Fibroblast of peridontal ligament (primary cell): ENCODE data around the gene DPP7.
"Not testable (repeated sequence)": the region's sequence is repeated elsewhere in the genome, so short reads cannot be mapped to it uniquely, and the experiment has no call there.

Source experiments
- DNase-seq: peaks from one replicate; pipeline ENCODE4 v3.0.0-alpha.2; 2010; ENCODE audit errors: extremely low read depth

DPP7 gene

DNA sequence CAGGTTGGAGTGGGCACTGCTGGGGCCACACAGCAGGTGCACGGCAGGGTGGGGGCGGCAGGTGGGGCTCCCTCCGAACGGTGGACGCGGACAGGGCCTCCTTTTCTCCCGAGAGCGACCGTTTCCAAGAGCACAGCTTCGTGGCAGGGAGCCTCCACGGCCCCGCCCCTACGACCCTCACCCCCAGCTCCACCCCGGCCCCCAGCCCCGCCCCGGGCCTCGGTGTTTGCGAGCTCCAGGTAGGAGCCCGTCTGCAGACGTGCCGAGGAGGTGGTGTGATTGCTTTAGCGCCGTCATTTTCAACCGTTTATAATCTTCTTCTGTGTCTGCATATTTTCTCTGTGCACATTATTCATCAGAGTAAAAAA is 33.2 kb upstream of the DPP7 start:
- no peak for DNase-seq

DNA sequence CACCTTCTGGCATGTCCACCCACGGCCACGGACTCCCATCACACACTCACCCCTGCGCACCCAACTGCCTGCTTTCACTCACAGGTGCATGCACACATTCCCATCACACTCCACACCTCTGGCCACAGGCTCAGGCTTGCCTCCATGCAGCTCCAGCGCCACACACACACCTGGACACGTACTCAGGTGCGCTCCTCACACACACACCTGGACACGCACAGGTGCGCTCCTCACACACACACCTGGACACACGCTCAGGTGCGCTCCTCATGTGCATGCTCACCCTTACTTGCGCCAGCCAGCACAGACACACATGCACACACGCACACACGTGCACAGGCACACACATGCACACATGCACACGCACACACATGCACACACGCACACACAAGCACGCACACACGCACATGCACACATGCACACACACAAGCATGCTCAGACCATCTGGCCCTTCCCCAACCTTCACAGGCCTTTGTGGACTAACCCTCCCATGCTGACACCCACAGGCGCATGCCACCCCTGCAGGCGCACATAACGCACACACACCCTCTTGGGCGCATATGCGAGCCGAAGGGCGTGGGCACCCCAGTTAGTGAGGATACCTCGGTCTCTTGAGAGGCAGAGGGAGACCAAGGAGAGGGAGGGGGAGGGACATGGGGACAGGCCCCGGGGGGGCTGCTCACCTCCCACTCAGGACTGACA is 32.7 kb upstream of the DPP7 start:
- DNase-seq, result no peak

DNA sequence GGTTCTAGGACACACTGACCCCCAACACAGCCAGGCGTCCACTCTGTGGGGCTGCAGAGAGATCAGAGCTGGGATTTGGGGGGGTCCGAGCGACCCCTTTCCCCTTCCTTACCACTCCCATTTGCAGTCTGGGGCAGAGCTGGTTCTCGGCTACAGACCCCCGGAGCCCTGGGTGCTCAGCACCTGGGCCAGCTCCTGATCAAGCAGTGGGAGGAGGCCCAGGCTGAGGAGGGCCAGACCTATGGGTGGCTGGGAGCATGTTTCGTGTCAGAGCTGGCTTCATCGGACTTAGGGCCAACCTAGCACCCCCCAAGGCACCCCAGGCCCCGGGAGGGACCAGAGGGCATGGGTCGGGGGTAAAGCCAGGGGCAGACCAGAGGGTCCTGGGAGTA is 32.0 kb upstream of the DPP7 start:
- DNase-seq, result no peak

DNA sequence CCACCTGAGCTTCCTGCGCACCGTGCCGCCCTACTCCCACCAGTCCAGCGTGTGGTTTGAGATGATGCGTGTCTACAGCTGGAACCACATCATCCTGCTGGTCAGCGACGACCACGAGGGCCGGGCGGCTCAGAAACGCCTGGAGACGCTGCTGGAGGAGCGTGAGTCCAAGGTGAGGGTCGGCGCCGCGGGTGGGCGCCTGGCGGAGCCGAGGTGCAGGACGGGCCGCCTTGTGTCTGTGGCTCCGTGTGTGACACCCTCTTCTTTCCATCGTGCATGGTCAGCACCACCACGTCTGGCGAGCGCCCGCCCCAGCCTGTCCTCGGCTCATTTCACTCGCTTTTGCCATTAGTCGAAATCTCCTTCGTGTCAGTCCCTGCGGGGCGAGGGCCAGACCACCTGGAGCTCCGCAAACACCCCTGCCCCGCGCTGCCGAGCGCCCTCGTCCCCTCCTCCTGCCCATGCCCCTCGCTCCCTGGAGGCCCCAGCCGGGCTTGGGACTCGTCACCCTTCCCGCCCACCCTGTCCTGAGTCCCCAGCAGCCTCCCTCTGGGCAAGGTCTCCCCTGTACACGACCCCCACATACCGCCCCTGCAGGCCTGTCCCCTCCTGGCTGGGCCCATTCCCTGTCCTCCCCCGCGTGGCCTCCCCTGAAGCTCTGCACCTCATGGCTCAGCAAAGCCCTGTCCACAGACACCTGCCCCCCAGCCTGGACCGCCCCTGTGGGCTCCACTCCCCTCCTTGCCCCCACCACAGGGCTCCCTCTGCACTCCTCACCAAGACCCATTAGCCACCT is 31.4 kb upstream of the DPP7 start:
- DNase-seq, result no peak

DNA sequence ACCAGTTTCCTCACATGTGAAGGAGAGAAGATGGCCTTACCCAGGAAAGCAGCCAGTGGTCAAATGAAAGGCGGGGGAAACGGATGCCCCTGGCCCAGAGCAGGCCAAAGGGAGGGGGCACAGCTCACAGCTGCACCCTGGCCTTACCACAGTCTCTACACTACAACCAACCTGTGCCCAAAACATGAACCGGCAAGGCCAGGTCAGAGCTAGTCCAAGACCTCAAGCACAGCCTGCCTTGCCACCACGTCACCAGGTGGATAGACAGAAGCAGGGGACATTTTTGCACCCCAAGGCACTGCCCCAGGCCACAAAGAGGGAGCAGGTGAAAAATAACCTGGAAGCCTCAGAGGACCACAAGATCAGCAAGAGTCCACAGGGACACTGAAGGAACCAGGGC is 28.9 kb upstream of the DPP7 start:
- no peak for DNase-seq

DNA sequence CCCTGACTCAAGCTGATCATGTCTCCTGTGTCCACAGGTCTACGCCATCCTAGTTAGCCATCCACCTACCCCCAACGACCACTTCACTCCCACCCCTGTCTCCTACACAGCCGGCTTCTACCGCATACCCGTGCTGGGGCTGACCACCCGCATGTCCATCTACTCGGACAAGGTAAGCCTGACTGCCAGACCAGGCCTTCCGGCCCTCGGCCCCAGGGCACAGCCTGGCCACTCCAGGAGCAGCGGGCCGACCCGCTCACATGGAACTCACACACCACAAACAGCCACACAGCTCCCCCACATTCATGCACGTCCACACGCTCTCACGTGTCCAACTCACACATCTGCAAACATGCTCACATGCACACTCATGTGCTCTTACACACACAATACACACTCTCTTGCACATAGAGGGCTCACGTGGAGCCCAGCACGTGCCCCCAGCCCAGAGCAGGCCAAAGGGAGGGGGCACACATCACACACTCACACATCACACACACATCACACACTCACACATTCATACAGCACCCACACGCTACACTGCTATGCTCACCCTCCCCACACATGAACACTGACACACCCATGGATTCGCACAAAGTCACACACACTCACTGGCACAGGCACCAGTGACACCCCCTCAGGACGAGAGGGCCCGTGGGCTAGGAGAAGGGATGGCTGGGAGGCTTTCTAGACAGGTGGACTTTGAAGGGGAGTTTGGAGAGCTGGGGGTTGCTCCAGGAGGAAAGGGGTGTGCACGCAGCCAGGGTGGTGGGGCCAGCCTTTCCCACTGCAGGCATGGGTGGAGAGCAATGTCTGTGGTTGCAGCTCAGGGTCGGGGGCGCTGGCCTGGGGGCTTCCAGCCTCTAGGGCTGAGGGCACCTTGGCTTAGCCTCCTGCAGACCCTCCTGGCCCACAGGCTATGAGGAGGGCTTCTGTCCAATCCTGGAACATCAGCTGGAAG is 27.7 kb upstream of the DPP7 start:
- DNase-seq, result no peak

DNA sequence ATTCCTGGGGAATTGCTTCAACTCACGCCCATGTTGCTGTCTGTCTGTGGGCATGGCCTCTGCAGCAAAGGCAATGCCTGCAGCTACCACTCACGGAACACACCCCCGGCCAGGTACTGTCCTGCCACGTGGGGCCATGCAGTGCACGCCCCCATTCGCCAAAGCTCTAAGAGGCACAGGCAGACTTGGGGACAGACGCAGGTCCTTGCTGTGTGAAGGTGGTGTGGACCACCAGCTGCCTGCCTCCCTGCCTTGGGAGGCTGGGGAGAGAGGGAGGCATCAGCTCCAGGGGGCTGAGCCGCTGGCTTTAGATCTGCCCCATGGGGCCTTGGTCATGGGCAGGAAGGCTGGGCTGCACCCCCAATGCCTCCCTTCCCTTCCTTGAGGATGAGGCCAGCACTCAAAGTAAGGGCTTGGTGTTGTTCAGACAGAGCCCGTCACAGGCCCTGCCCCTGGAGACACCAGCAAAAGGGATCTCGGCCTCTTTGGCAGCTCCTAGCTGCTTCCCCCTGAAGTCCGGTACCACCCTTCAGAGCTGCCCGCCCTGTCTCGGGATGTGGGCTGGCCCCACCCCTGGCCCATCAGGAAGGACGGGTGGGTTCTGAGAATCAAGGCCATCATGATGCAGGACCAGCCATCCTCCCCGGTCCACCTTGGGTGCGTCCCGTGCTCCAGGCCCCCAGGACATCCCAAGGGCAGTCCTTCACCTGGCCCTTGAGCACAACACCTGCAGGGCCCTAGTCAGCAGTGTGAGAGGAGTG is 26.7 kb upstream of the DPP7 start:
- no peak for DNase-seq

DNA sequence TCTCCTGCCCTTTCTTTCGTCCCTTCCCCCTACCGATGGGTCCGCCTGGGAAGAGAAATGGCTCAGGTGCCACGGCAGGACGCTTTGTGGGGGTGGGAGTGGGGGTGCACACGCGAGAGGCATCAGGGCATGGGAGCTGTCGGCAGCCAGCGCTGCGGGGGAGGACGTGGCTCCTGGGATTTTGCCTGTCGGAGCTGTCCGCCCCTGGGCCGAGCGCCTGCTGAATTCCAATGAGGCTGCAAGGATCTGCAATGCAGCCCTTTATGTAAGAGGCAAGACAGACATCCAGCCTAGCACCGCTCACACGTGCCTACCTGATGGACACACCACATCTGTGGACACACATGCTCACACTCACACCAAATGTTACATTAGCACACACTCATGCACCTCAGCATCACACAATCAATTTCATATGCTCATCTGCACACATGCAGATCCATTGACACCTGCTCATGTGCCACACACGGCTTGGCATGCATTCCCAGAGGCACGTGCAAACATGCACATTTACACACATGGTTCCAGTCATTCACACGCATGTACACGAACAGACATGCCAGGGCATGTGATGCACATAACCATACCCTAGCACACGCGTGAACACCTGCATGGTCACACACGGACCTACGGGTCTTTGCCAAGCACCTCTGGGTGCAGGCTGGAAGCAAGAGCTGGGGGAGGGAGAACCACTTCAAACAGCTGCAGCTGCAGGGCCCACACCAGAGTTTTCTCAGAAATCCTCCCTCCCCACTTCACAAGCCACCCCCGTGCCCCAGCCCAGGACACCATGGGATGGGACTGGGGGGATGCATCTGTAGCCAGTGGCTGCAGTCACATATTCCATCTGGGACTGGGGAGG is 25.8 kb upstream of the DPP7 start:
- no peak for DNase-seq

DNA sequence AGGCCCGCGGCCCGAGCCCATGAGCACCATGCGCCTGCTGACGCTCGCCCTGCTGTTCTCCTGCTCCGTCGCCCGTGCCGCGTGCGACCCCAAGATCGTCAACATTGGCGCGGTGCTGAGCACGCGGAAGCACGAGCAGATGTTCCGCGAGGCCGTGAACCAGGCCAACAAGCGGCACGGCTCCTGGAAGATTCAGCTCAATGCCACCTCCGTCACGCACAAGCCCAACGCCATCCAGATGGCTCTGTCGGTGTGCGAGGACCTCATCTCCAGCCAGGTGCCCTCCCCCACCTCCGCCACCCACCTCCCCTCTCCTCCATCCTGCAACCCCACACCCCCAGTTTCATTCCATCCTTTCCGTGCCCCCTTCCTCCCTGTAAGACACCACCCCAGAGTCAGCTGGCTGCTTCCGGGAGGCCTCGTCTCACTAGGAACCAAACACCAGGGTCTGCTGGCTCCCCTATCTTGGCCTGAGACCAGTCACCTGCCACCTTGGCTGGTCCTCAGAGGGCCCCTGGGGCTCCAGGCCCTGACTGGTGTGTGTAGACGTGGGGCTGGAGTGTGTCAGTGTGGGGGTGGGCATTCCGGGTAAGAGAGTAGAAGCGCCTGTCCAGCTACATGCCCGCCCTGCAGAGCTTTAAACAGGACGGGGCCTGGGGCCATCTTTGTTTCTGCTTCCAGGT is 25.1 kb upstream of the DPP7 start:
- DNase-seq, result no peak

DNA sequence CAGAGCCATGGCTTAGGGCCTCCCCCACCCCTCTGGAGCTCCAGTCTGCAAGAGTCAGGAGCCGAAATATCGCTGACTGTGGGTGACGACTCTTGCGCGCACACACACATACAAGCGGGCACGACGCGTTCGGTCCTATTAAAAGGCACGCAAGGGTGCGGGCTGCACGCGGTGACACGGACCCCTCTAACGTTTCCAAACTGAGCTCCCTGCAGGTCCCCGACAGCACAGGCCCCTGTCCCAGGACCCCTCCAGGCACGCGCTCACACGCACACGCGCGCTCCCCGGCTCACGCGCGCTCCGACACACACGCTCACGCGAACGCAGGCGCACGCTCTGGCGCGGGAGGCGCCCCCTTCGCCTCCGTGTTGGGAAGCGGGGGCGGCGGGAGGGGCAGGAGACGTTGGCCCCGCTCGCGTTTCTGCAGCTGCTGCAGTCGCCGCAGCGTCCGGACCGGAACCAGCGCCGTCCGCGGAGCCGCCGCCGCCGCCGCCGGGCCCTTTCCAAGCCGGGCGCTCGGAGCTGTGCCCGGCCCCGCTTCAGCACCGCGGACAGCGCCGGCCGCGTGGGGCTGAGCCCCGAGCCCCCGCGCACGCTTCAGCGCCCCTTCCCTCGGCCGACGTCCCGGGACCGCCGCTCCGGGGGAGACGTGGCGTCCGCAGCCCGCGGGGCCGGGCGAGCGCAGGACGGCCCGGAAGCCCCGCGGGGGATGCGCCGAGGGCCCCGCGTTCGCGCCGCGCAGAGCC is 24.4 kb upstream of the DPP7 start, which contains the start of gene GRIN1:
TSS of gene GRIN1 (plus strand) at position 433 of the 746 bp plus-strand sequence. CDS start 333 bp downstream, outside the sequence.
- no peak for DNase-seq

DNA sequence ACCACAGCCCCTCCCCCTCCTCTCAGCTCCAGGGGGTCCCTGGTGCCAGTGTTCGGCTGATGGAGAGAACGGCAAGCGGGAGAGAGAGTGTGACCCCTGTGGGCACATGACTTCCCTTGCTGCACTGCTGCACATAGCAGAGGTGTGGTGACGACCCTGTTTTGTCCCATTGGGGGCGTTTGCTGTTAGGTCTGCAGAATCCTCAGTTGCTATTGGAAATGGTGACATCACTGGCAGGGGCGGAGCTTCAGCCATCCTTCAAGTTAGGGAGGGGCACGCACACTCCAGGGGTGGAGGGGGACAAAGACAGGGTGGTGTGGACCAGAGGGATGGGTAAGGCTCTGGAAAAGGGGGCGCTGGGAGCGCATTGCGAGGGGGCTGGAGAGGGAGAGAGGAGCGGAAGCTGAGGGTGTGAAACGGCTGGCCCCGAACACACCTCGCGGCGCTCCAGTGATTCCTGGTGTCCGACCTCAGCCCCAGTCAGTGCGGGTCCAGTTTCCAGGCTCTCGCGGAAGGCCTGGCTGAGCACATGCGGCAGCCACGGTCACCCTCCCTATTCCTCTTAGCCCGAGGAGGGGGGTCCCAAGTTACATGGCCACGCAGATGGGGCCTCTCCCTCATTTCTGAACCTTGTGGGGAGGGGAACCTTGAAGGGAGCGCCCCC is 23.7 kb upstream of the DPP7 start:
- DNase-seq, result no peak

DNA sequence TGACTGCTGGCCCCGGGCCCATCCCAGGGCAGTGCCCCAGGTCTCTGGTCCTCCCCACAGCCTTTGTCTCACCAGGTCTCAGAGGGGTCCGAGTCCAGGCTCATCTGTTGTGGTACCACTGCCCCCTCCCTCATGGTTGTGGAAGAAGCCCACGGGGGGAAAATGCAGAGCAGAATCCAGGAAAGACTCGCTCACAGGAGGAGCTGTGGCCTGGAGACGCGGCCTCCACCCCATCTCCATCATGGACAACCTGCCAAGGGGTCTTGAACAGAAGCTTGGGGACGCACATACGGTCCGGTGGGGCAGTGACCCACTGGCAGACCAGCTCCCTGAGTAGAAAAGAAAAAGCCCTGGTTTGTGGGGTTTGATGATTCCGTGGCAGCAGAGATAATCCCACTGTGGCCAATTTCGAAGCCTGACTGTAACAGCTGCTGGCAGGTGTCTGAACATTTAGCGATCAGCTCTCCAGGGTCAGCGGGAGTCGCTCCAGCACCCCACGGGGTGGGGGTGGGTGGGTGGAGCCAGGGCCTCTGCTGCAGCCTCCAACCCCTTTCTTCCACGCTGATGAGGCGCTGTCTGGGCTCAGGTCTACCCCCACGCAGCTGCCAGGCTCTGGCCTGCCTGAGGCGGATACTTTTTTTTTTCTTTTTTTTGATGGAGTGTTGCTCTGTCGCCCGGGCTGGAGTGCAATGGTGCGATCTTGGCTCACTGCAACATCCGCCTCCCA is 22.5 kb upstream of the DPP7 start:
- DNase-seq, result no peak

DNA sequence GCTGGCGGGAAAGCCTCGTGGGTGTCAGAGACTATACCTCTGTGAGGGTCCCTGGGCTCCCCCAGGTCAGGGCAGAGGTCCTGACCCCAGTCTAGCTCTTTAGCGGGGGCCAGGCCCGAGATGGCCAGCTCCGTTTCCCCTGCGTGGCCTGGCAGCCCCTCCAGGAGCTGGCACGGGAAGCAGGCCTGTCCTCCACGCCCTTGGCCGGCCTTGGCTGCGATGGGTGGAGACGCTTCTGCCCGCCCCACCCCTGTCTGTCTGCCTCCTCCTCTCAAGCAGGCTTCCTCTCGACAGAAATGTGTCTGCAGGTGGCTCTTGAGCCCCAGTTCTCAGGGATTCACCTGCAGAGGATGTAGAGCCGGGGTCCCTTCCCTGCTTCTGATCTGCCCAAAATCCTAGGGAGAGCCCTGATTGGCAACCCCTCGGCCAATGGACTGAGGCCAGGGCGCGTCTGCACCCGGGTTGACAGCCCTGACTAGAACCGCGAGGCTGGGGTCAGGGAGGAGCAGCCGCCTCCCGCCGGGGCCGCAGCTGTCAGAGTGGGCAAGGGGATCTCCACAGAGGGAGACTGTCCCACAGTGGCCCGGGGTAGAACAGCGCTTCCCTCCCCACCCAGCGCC is 21.8 kb upstream of the DPP7 start:
- DNase-seq, result no peak

DNA sequence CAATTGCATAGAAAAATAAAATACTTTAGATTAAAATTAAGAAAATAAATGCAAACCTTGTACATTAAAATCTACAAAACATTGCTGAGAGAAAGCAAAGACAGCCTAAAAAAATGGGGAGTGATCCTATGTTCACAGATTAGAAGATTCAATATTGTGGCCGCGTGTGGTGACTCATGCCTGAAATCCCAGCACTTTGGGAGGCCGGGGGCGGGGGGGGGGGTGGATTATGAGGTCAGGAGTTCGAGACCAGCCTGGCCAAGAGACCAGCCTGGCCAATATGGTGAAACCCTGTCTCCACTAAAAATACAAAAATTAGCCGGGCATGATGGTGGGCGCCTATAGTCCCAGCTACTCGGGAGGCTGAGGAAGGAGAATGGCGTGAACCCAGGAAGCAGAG is 20.6 kb upstream of the DPP7 start:
- DNase-seq, result not testable (repeated sequence)

DNA sequence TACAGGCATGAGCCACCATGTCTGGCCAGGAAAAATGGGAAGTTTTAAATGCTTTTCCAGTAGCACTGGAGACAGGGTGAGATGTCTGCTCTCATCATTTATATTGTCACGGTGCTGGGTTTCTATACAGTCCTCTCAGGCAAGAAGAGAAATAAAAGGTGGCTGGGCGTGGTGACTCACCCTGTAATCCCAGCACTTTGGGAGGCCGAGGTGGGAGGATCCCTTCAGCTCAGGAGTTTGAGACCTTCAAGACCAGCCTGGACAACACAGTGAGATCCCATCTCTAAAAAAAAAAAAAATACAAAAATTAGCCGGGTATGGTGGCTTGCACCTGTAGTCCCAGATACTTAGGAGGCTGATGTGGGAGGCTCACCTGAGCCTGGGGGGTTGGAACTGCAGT is 19.7 kb upstream of the DPP7 start:
- DNase-seq, result no peak

DNA sequence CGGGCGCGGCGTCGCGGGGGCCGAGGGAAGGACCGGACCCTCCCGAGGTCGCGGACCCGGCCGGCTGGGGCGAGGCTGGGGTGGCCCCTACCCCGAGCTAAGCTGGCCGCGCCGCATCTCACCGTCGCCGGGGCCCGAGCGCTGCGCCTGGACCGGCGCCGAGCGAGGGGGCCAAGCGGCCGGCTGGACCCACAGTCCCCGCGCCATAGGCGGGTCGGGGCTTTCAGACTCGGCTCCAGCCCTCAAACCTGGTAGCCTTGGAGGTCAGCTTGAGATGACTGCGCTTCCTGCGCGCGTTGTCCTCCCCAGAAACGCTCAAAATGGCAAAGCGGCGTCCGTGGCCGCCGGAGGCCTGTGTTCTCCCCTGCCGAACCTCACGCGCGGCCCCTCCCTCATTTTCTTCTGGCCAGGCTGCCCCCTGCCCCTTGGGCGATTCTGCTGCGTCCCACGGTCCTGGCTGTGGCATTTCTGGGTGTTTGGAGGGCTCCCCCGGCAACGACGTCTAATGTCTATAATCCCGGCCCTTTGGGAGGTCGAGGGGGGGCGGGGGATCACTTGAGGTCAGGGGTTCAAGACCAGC is 15.7 kb upstream of the DPP7 start:
- DNase-seq, result no peak
